ENCODE data around the gene NKX2-4.

NKX2-4 gene

GRCh38 chr20:21358737-21359136 lies 38.6 kb downstream of the NKX2-4 start:
- DNase-seq = no peak

GRCh38 chr20:21357844-21358243 lies 39.5 kb downstream of the NKX2-4 start:
- DNase-seq = no peak

- DNase-seq = no peak
Observed at GRCh38 chr20:21356386-21356785, 40.9 kb downstream of the NKX2-4 start.

GRCh38 chr20:21355981-21356380 lies 41.3 kb downstream of the NKX2-4 start:
- DNase-seq = no peak

GRCh38 chr20:21353236-21353635 lies 44.1 kb downstream of the NKX2-4 start:
- DNase-seq = no peak

- DNase-seq = no peak
Observed at GRCh38 chr20:21352703-21353102, 44.6 kb downstream of the NKX2-4 start.
